T-cell (primary cell): ENCODE data around the gene FCSK. TPM values are rescaled to one million over a fixed set of nuclear protein-coding genes. Genes with fewer than 3 reads are reported as not detected.

ENCODE experiments used
- ATAC-seq, 4 experiments: fragments of 200-7000 bp in 3 of 4; fragments of 150-1000 bp in 1 of 4; cut with Tn5 transposase; replicated peaks in 1 of 4; 1 replicate in 3 of 4; 2 replicates in 1 of 4; pipeline ENCODE4 v1.10.0; 2021; ENCODE audit warnings: moderate library complexity in 3 of 4, mild to moderate bottlenecking in 2 of 4, moderate number of reproducible peaks in 1 of 4
- CTCF ChIA-PET, 2 donors: fragments of 300-600 bp; sonication (Branson Sonifier 250); formaldehyde crosslinking; loops; one replicate each; lab custom pipeline; 2022; ENCODE audit warnings: antibody characterized with exemption in 2 of 2; lab: Charles Lee
- POLR2A ChIA-PET, 2 donors: fragments of 300-600 bp; sonication (Branson Sonifier 250); formaldehyde crosslinking; loops; one replicate each; lab custom pipeline; 2022; ENCODE audit warnings: antibody characterized with exemption in 2 of 2; lab: Charles Lee
- DNase-seq, 35 experiments: peaks; one replicate each; pipeline versions ENCODE4 v3.0.0 to v3.0.0-alpha.2; 2013 to 2023
- H3K27ac ChIP-seq: one replicate; pipeline ENCODE4 v1.5.1; 2013; ENCODE audit warnings: low read length
- H3K27me3 ChIP-seq, 2 experiments: replicated peaks in 1 of 2; 1 replicate in 1 of 2; 2 replicates in 1 of 2; pipeline versions ENCODE4 v1.6.1 to v1.7.0; 2013; ENCODE audit warnings: low read length in 1 of 2, mixed read lengths in 1 of 2; ENCODE audit not compliant: control insufficient read depth in 2 of 2, insufficient read depth in 2 of 2; ENCODE audit errors: extremely low read depth in 1 of 2
- H3K36me3 ChIP-seq, 2 donors: 1 replicate in 1 of 2; 2 replicates in 1 of 2; pipeline versions ENCODE4 v1.6.1 to v1.7.0; 2013; ENCODE audit warnings: low read length in 1 of 2; ENCODE audit not compliant: control insufficient read depth in 2 of 2, insufficient read depth in 1 of 2; ENCODE audit errors: extremely low read depth in 1 of 2
- H3K4me1 ChIP-seq, 2 experiments: 1 replicate in 1 of 2; 2 replicates in 1 of 2; pipeline versions ENCODE4 v1.6.1 to v1.7.0; 2013; ENCODE audit warnings: low read length in 2 of 2, mixed read lengths in 1 of 2; ENCODE audit not compliant: insufficient read depth in 2 of 2, control insufficient read depth in 1 of 2; ENCODE audit errors: extremely low read depth in 1 of 2
- H3K4me3 ChIP-seq, 2 donors: 1 replicate in 1 of 2; 2 replicates in 1 of 2; pipeline versions ENCODE4 v1.5.1 to v1.7.0; 2013; ENCODE audit warnings: mild to moderate bottlenecking in 2 of 2, low read length in 1 of 2, moderate library complexity in 1 of 2; ENCODE audit not compliant: control insufficient read depth in 1 of 2; ENCODE audit errors: extremely low read depth in 1 of 2
- H3K9me3 ChIP-seq: 2 replicates; pipeline ENCODE4 v1.7.0; 2013
- H3K27ac Mint-ChIP-seq, 2 donors: one replicate each; pipeline ENCODE4 v1.8.0; 2020 to 2021; ENCODE audit warnings: mild to moderate bottlenecking in 2 of 2, mixed read lengths in 2 of 2
- H3K27me3 Mint-ChIP-seq, 2 donors: one replicate each; pipeline ENCODE4 v1.8.0; 2021 to 2022; ENCODE audit warnings: mixed read lengths in 2 of 2
- H3K36me3 Mint-ChIP-seq: one replicate; pipeline ENCODE4 v1.8.0; 2021; ENCODE audit warnings: mixed read lengths
- H3K4me1 Mint-ChIP-seq, 3 donors: one replicate each; pipeline ENCODE4 v1.8.0; 2020 to 2022; ENCODE audit warnings: mixed read lengths in 3 of 3, mild to moderate bottlenecking in 1 of 3
- H3K4me3 Mint-ChIP-seq, 3 donors: one replicate each; pipeline ENCODE4 v1.8.0; 2020 to 2022; ENCODE audit warnings: mild to moderate bottlenecking in 3 of 3, mixed read lengths in 3 of 3, moderate library complexity in 3 of 3
- H3K9me3 Mint-ChIP-seq, 3 donors: one replicate each; pipeline ENCODE4 v1.8.0; 2020 to 2022; ENCODE audit warnings: mixed read lengths in 3 of 3
- WGBS: methylation state at CpG from one replicate; pipeline ENCODE4 v1.1.5; 2013; ENCODE audit warnings: missing lambda C conversion rate; ENCODE audit not compliant: insufficient coverage; 5-methylcytosine and 5-hydroxymethylcytosine counted together
- total RNA-seq, 35 experiments: library from RNA in 6 of 35; stranded (reverse) in 6 of 35; fragments of 120-200 nt in 1 of 35; gene quantifications; one replicate each; pipeline versions ENCODE4 v1.2.1 to v1.2.4 and lab custom pipeline; 2013 to 2026

FCSK gene
- total RNA-seq, 5 donors from 2014 or later (not counting 1 experiment from before 2014, with no cell fraction given), result 28.7 to 43.4 (median 37.9) TPM

DNA sequence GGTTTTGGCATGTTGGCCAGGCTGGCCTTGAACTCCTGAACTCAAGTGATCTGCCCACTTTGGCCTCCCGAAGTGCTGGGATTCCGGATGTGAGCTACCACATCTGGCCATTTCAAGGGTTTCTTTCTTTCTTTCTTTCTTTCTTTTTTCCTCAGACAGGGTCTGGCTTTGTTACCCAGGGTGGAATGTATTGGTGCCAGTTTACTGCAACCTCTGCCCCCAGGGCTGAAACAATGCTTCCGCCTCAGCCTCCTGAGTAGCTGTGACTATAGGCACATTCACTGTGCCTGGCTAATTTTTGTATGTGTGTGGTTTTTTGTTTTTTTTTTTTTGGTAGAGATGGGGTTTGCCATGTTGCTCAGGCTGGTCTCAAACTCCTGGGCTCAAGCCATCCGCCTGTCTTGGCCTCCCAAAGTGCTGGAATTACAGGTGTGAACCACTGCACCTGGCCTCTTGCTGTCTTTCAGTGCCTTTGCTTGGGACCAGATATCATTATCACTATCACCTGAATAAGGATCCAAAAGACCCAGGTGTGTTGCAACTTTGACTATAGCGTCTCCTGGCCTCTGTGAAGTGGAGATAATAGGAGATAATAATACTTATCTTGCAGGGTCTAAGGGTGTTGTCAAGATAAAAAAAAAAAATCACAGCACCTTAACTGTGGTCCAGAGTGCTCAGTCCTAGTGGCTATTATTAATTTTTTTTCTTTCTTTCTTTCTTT is 3.2 kb downstream of the FCSK start:
- Mint-ChIP-seq H3K4me1 (peaks cover 18 to 29% (median 22%) of the 10 kb centered on the region in 3 donors), H3K36me3 (no peaks in the 10 kb centered on the region), H3K4me3 (no peak overlapping the region), H3K27ac (no peak overlapping the region), H3K27me3 (no peaks in the 10 kb centered on the region), H3K9me3 (no peaks in the 10 kb centered on the region)
- Histone ChIP-seq H3K4me1 (peaks cover 7 to 23% of the 10 kb centered on the region in 2 experiments), H3K27me3 (no peaks in the 10 kb centered on the region), H3K4me3 (no peak overlapping the region), H3K9me3 (no peaks in the 10 kb centered on the region), H3K27ac (no peak overlapping the region), H3K36me3 (peaks cover 0 to 6% of the 10 kb centered on the region in 2 donors)
- DNase-seq (no peak), ATAC-seq (no peak)
- CTCF ChIA-PET, result interaction anchor here in 1 of 2 donors (0.6 kb wide), 1 partner anchor 89 kb away, joined by 3 read pairs; no protein-coding TSS in a partner anchor
- POLR2A ChIA-PET, result interaction anchor here in 1 of 2 donors (0.7 kb wide), 1 partner anchor 24 kb away, joined by 3 read pairs; no protein-coding TSS in a partner anchor
- 100% methylated on average over 2 of the region's 5 CpGs for WGBS

DNA sequence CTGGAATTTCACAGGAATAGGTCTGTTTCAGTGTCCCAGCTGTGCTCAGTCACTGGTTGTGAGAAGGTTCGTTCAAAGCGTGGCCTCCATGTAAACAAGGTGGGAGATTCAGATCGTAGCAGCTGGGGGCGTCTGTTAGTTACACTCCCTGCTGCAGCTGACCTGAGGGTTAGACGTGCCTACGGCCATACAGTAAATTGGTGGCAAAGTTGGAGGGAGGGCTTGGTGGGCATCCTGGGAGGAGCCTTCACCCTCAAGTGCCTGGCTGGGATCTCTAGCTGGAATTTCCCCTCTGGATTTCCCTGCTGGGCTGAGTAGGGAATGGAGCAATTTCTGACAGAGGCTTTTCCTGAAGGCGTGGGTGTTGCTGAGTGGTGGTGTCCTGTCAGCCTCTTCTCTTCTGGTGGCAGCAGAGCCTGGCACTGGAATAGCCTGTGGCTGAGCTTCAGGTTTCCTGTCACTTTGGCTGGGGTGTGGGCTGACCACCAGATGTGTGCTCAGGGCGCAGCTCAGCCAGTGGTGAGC is 6.4 kb downstream of the FCSK start:
- peaks cover 0 to 3% of the 10 kb centered on the region in 2 experiments for H3K4me1 ChIP-seq
- peaks cover 8% of the 10 kb centered on the region for H3K36me3 Mint-ChIP-seq
- DNase-seq (no peak), ATAC-seq (no peak)
- no peak overlapping the region for H3K27ac ChIP-seq
- no peak overlapping the region for H3K4me3 Mint-ChIP-seq
- POLR2A ChIA-PET, result interaction anchor here in 1 of 2 donors (0.5 to 0.6 kb wide), 2 partner anchors 134 to 172 kb away, joined by 4 to 5 read pairs; no protein-coding TSS in a partner anchor
- no peaks in the 10 kb centered on the region for H3K9me3 ChIP-seq
- H3K27ac Mint-ChIP-seq, result no peak overlapping the region
- CTCF ChIA-PET, result no interaction called here
- H3K4me1 Mint-ChIP-seq, result peaks cover 6 to 10% (median 9%) of the 10 kb centered on the region in 3 donors
- no peaks in the 10 kb centered on the region for H3K9me3 Mint-ChIP-seq
- H3K27me3 Mint-ChIP-seq, result no peaks in the 10 kb centered on the region
- no peak overlapping the region for H3K4me3 ChIP-seq
- WGBS, result 85% methylated on average over 8 of the region's 8 CpGs
- peaks cover 16 to 17% of the 10 kb centered on the region in 2 donors for H3K36me3 ChIP-seq
- no peaks in the 10 kb centered on the region for H3K27me3 ChIP-seq

DNA sequence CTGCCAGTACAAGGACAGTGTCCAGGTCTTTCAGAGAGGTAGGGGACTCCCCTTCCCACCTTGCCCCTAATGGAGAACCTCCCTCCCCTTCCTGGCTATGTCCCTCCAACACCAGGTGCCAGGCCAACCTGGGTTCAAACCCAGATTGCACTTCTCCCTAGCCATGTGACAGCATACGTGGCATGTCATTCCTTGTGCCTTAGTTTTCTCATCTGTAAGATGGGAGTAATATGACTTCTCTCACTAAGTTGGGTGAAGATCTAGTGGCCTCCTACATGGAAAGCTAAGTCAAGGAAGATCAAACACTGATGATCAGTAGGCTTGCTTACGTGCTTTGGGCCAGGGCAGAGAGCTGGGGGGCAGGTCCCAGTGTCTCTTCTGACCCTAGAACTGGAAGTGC is 8.8 kb downstream of the FCSK start:
- no peak overlapping the region for H3K27ac ChIP-seq
- H3K9me3 ChIP-seq, result no peaks in the 10 kb centered on the region
- no peaks in the 10 kb centered on the region for H3K9me3 Mint-ChIP-seq
- POLR2A ChIA-PET, result no interaction called here
- H3K36me3 ChIP-seq, result peaks cover 16 to 17% of the 10 kb centered on the region in 2 donors
- ATAC-seq (no peak), DNase-seq (no peak)
- H3K4me1 Mint-ChIP-seq, result peaks cover 0 to 3% (median 0%) of the 10 kb centered on the region in 3 donors
- 100% methylated on average over 1 of the region's 2 CpGs for WGBS
- H3K36me3 Mint-ChIP-seq, result peaks cover 11% of the 10 kb centered on the region
- CTCF ChIA-PET, result no interaction called here
- no peaks in the 10 kb centered on the region for H3K27me3 ChIP-seq
- H3K4me3 Mint-ChIP-seq, result no peak overlapping the region
- H3K27ac Mint-ChIP-seq, result no peak overlapping the region
- no peaks in the 10 kb centered on the region for H3K4me1 ChIP-seq
- no peaks in the 10 kb centered on the region for H3K27me3 Mint-ChIP-seq
- H3K4me3 ChIP-seq, result no peak overlapping the region

DNA sequence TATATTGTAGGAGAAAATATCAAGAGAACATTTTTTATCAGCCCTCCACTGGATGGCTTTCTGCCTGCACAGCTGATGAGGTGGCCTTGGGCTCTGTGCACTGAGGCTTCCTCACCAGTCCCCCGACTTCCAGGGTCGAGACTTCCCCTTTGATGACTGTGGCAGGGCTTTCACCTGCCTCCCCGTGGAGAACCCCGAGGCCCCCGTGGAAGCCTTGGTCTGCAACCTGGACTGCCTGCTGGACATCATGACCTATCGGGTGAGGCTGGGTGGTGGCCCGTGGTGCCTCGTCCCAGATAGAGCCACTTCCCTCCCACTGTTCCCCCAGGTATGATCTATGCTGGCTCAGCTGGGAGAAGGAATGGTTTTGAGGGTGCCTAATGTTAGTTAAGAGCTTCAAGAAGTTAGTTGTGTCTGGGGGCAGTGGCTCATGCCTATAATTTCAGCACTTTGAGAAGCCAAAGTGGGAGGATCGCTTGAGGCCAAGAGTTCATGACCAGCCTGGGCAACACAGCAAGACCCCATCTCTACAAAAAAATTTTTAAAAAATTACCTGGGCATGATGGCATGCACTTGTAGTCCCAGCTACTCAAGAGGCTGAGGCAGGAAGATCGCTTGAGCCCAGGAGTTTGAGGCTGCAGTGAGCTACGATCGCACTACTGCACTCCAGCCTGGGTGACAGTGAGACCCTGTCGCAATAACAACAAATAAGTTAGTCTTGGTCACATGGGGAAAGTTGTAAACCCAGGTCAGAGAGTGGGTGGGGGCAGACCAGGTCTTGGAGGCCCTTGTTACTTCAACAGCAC is 11.8 kb downstream of the FCSK start:
- DNase-seq, result no peak
- peaks cover 11% of the 10 kb centered on the region for H3K36me3 Mint-ChIP-seq
- WGBS, result 91% methylated on average over 8 of the region's 13 CpGs
- CTCF ChIA-PET, result interaction anchor here in 1 of 2 donors (0.5 kb wide), 1 partner anchor 1344 kb away, joined by 3 read pairs; no protein-coding TSS in a partner anchor
- H3K4me3 Mint-ChIP-seq, result no peak overlapping the region
- Histone ChIP-seq H3K27ac (no peak overlapping the region), H3K36me3 (peaks cover 17 to 23% of the 10 kb centered on the region in 2 donors), H3K9me3 (no peaks in the 10 kb centered on the region), H3K4me3 (no peak overlapping the region), H3K4me1 (no peaks in the 10 kb centered on the region), H3K27me3 (no peaks in the 10 kb centered on the region)
- H3K27me3 Mint-ChIP-seq, result no peaks in the 10 kb centered on the region
- no peaks in the 10 kb centered on the region for H3K9me3 Mint-ChIP-seq
- no peak for ATAC-seq
- POLR2A ChIA-PET, result no interaction called here
- H3K27ac Mint-ChIP-seq, result no peak overlapping the region
- H3K4me1 Mint-ChIP-seq, result peaks cover 0 to 3% (median 0%) of the 10 kb centered on the region in 3 donors

DNA sequence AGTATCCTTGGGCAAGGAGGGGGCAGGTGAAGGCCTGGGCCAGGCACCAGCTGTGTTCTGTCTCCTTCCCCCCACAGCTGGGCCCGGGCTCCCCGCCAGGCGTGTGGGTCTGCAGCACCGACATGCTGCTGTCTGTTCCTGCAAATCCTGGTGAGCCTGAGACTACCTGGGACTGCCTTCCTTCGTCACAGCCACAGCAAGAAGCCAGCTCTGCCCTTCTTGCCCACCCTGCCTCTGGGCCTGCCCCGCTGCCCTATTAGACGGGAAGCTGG is 12.3 kb downstream of the FCSK start:
- ATAC-seq (no peak), DNase-seq (no peak)
- Histone ChIP-seq H3K27me3 (no peaks in the 10 kb centered on the region), H3K36me3 (peaks cover 17 to 20% of the 10 kb centered on the region in 2 donors), H3K4me3 (no peak overlapping the region), H3K27ac (no peak overlapping the region), H3K9me3 (no peaks in the 10 kb centered on the region), H3K4me1 (no peaks in the 10 kb centered on the region)
- POLR2A ChIA-PET, result no interaction called here
- CTCF ChIA-PET, result no interaction called here
- no peak overlapping the region for H3K27ac Mint-ChIP-seq
- H3K4me3 Mint-ChIP-seq, result no peak overlapping the region
- H3K36me3 Mint-ChIP-seq, result peaks cover 11% of the 10 kb centered on the region
- WGBS, result 100% methylated on average over 4 of the region's 7 CpGs
- no peaks in the 10 kb centered on the region for H3K27me3 Mint-ChIP-seq
- peaks cover 0 to under 1% (median 0%) of the 10 kb centered on the region in 3 donors for H3K4me1 Mint-ChIP-seq
- H3K9me3 Mint-ChIP-seq, result no peaks in the 10 kb centered on the region

DNA sequence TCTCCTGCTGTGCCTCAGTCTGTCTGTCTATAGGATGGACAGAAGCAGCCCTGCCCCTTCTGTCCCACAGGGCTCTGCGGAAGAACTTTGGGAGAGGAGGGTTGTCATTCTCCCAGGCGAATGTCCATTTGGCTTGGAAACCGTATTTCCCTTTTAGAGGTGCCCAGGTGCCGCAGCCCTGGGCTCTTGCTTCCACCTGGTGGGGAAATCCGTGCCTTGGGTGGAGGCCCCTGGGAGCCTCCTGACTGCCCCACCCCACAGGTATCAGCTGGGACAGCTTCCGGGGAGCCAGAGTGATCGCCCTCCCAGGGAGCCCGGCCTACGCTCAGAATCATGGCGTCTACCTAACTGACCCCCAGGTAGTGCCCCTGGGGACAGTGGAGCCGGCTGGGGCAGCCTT is 12.7 kb downstream of the FCSK start:
- H3K27me3 Mint-ChIP-seq, result no peaks in the 10 kb centered on the region
- H3K27ac Mint-ChIP-seq, result no peak overlapping the region
- H3K4me1 Mint-ChIP-seq, result no peaks in the 10 kb centered on the region
- no peaks in the 10 kb centered on the region for H3K9me3 Mint-ChIP-seq
- H3K4me3 ChIP-seq, result no peak overlapping the region
- no peak overlapping the region for H3K4me3 Mint-ChIP-seq
- 88% methylated on average over 10 of the region's 11 CpGs for WGBS
- ATAC-seq, result no peak
- H3K27me3 ChIP-seq, result no peaks in the 10 kb centered on the region
- peaks cover 11% of the 10 kb centered on the region for H3K36me3 Mint-ChIP-seq
- H3K36me3 ChIP-seq, result peaks cover 17 to 18% of the 10 kb centered on the region in 2 donors
- POLR2A ChIA-PET, result no interaction called here
- H3K4me1 ChIP-seq, result no peaks in the 10 kb centered on the region
- CTCF ChIA-PET, result no interaction called here
- DNase-seq, result peak in 1 of 35 experiments; percentile 16
- no peak overlapping the region for H3K27ac ChIP-seq
- no peaks in the 10 kb centered on the region for H3K9me3 ChIP-seq
